ENCODE measurements around the gene KLHDC7B. TPM values are rescaled to one million over a fixed set of nuclear protein-coding genes. Genes with fewer than 3 reads are reported as not detected.

KLHDC7B gene
- total and polyA plus RNA-seq, 2 of the 13 experiments (the other 11 are each of a cell fraction or from before 2014, with no cell fraction given), result 0.11 TPM; not detected in 1

- TF ChIP-seq ZNF513 (CRISPR knock-in tag; conservative IDR thresholded peaks at IDR 0.05) (no peak), FOXO1 (CRISPR knock-in tag; IDR thresholded peaks at IDR 0.05) (peak; percentile 96), ZNF709 (CRISPR knock-in tag; IDR thresholded peaks at IDR 0.05) (peak; percentile 98), ZNF281 (CRISPR knock-in tag; IDR thresholded peaks at IDR 0.05; ENCODE audit: borderline replicate concordance) (peak; percentile 92), PHF8 (CRISPR knock-in tag; IDR thresholded peaks at IDR 0.05) (peak; percentile 61), NFE2 (CRISPR knock-in tag; IDR thresholded peaks at IDR 0.05) (peak; percentile 78), TRAFD1 (CRISPR knock-in tag; IDR thresholded peaks at IDR 0.05; ENCODE audit: borderline replicate concordance) (0 out of 2 replicates have a peak, but pooled peaks have one; percentile 63), XRCC5 (optimal IDR thresholded peaks at IDR 0.05; ENCODE audit: low read length) (peak; percentile 54), CENPX (CRISPR knock-in tag; IDR thresholded peaks at IDR 0.05) (no peak), HMGA1 (CRISPR knock-in tag; conservative IDR thresholded peaks at IDR 0.05) (no peak), MEF2D (CRISPR knock-in tag; IDR thresholded peaks at IDR 0.05) (peak; percentile 95), PAXIP1 (CRISPR knock-in tag; conservative IDR thresholded peaks at IDR 0.05) (no peak; the same call in 1 of the 2 replicates), GABPB1 (CRISPR knock-in tag; IDR thresholded peaks at IDR 0.05) (peak; percentile 81), RXRB (CRISPR knock-in tag; IDR thresholded peaks at IDR 0.05; ENCODE audit: borderline replicate concordance) (peak; percentile 85), HDAC1 (CRISPR knock-in tag; IDR thresholded peaks at IDR 0.05) (peak; percentile 99), ZNF230 (CRISPR knock-in tag; IDR thresholded peaks at IDR 0.05) (peak; percentile 96), RFX1 (IDR thresholded peaks at IDR 0.05) (no peak), KLF16 (CRISPR knock-in tag; IDR thresholded peaks at IDR 0.05) (peak in 1 of 2 experiments; percentile 99; a peak in 3 of 4 replicates), PITX1 (CRISPR knock-in tag; IDR thresholded peaks at IDR 0.05) (peak; percentile 90), SP1 (IDR thresholded peaks at IDR 0.05) (no peak), SP1 (CRISPR knock-in tag; IDR thresholded peaks at IDR 0.05) (peak; percentile 74), ZNF839 (CRISPR knock-in tag; IDR thresholded peaks at IDR 0.05; ENCODE audit: borderline replicate concordance) (no peak)
Observed at GRCh38 chr22:50599816-50600455, 54.2 kb downstream of the KLHDC7B start (continued).
